ENCODE results near the gene ITSN2. TPM values are rescaled to one million over a fixed set of nuclear protein-coding genes. Genes with fewer than 3 reads are reported as not detected.

Gene ITSN2
- total and polyA plus RNA-seq, 2 donors (not counting 1 experiment from before 2014, with no cell fraction given) = 23.1 to 43.4 TPM

DNA sequence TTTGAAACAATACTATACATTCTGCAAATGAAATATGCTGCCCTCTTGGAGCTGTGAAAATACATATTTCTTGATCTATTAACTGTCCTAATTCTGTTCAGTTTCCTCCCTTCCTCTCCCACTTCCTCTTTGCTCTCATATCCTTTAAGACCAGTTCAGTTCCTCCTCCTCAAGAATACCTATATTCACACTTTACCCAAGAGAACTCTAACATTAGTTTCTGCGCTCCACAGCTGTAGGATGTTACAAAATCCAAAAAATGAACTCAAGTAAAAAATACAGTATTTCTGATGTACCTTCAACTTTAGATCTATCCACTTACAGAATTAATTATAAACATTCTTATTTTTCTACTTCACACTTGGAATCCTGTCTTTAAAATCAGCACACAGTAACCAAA, 5.4 kb downstream of the ITSN2 start:
- no peak for TF ChIP-seq EZH2 (IDR thresholded peaks at IDR 0.05; ENCODE audit: low read length, missing control alignments)
- TF ChIP-seq CTCF (conservative IDR thresholded peaks at IDR 0.05 in 1 of 2, IDR thresholded peaks at IDR 0.05 in 1 of 2; ENCODE audit: low read depth in 1 of 2, low read length in 2 of 2) = no peak
- Histone ChIP-seq H3K4me1 (ENCODE audit: control insufficient read depth, extremely low read depth, insufficient read depth, low read length) (peaks cover 2% of the 10 kb centered on the region), H3K36me3 (ENCODE audit: control insufficient read depth, insufficient read depth, low read length) (no peaks in the 10 kb centered on the region), H3K4me2 (ENCODE audit: extremely low read depth, insufficient read depth, low read length) (no peak overlapping the region), H2AFZ (ENCODE audit: low read length) (no peak overlapping the region), H3K9ac (ENCODE audit: insufficient read depth, low read length) (no peak overlapping the region), H3K9me3 (ENCODE audit: control insufficient read depth, insufficient read depth, low read depth, low read length) (no peaks in the 10 kb centered on the region), H3K27me3 (ENCODE audit: control insufficient read depth, insufficient read depth, low read length) (no peaks in the 10 kb centered on the region), H3K79me2 (ENCODE audit: control insufficient read depth, insufficient read depth, low read length) (peaks cover 42% of the 10 kb centered on the region), H3K27ac (ENCODE audit: insufficient read depth, low read length) (no peak overlapping the region), H4K20me1 (ENCODE audit: control insufficient read depth, extremely low read depth, insufficient read depth, low read length) (peaks cover 2% of the 10 kb centered on the region), H3K4me3 (replicated peaks in 1 of 4; ENCODE audit: control extremely low read depth in 1 of 4, insufficient read depth in 1 of 4, low read depth in 3 of 4, low read length in 4 of 4) (no peak overlapping the region)
- DNase-seq (ENCODE audit: low read depth in 2 of 2) = no peak

- no peak overlapping the region for H3K4me2 ChIP-seq (ENCODE audit: extremely low read depth, insufficient read depth, low read length)
- DNase-seq (ENCODE audit: low read depth in 2 of 2) = no peak
- H3K36me3 ChIP-seq (ENCODE audit: control insufficient read depth, insufficient read depth, low read length) = no peaks in the 10 kb centered on the region
- no peak overlapping the region for H2AFZ ChIP-seq (ENCODE audit: low read length)
- peaks cover 43% of the 10 kb centered on the region for H3K79me2 ChIP-seq (ENCODE audit: control insufficient read depth, insufficient read depth, low read length)
- peaks cover 2% of the 10 kb centered on the region for H3K4me1 ChIP-seq (ENCODE audit: control insufficient read depth, extremely low read depth, insufficient read depth, low read length)
- H3K4me3 ChIP-seq (replicated peaks in 1 of 4; ENCODE audit: control extremely low read depth in 1 of 4, insufficient read depth in 1 of 4, low read depth in 3 of 4, low read length in 4 of 4) = no peak overlapping the region
- H3K9ac ChIP-seq (ENCODE audit: insufficient read depth, low read length) = no peak overlapping the region
- no peaks in the 10 kb centered on the region for H3K9me3 ChIP-seq (ENCODE audit: control insufficient read depth, insufficient read depth, low read depth, low read length)
- TF ChIP-seq EZH2 (IDR thresholded peaks at IDR 0.05; ENCODE audit: low read length, missing control alignments) = no peak
- TF ChIP-seq CTCF (conservative IDR thresholded peaks at IDR 0.05 in 1 of 2, IDR thresholded peaks at IDR 0.05 in 1 of 2; ENCODE audit: low read depth in 1 of 2, low read length in 2 of 2) = no peak
- no peaks in the 10 kb centered on the region for H3K27me3 ChIP-seq (ENCODE audit: control insufficient read depth, insufficient read depth, low read length)
- H3K27ac ChIP-seq (ENCODE audit: insufficient read depth, low read length) = no peak overlapping the region
- peaks cover 2% of the 10 kb centered on the region for H4K20me1 ChIP-seq (ENCODE audit: control insufficient read depth, extremely low read depth, insufficient read depth, low read length)
Measured at GRCh38 chr2:24354395-24354794, 5.9 kb downstream of the ITSN2 start.

DNA sequence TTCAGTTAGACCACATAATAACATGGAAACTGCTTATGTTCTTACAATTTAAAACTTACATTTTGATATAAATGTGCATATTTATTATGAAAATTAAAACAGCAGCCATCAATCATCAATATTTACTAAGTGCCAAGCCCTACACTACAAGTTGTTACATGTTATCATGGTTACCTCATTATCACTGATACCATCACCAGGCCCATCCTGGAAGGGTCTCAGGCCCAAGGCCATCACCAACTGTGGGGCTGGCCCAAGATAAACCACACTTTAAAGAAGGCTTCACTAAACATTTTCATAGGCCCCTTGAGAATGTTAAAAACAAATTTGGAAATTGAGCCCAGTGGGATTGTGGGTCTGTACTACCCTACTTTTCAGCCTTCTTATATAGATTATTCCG, 6.4 kb downstream of the ITSN2 start:
- no peak overlapping the region for H2AFZ ChIP-seq (ENCODE audit: low read length)
- no peaks in the 10 kb centered on the region for H3K36me3 ChIP-seq (ENCODE audit: control insufficient read depth, insufficient read depth, low read length)
- no peaks in the 10 kb centered on the region for H3K27me3 ChIP-seq (ENCODE audit: control insufficient read depth, insufficient read depth, low read length)
- TF ChIP-seq EZH2 (IDR thresholded peaks at IDR 0.05; ENCODE audit: low read length, missing control alignments) (no peak), CTCF (conservative IDR thresholded peaks at IDR 0.05 in 1 of 2, IDR thresholded peaks at IDR 0.05 in 1 of 2; ENCODE audit: low read depth in 1 of 2, low read length in 2 of 2) (no peak)
- H3K9me3 ChIP-seq (ENCODE audit: control insufficient read depth, insufficient read depth, low read depth, low read length) = no peaks in the 10 kb centered on the region
- no peak for DNase-seq (ENCODE audit: low read depth in 2 of 2)
- H4K20me1 ChIP-seq (ENCODE audit: control insufficient read depth, extremely low read depth, insufficient read depth, low read length) = peaks cover 2% of the 10 kb centered on the region
- no peak overlapping the region for H3K9ac ChIP-seq (ENCODE audit: insufficient read depth, low read length)
- H3K79me2 ChIP-seq (ENCODE audit: control insufficient read depth, insufficient read depth, low read length) = peaks cover 39% of the 10 kb centered on the region
- H3K4me3 ChIP-seq (replicated peaks in 1 of 4; ENCODE audit: control extremely low read depth in 1 of 4, insufficient read depth in 1 of 4, low read depth in 3 of 4, low read length in 4 of 4) = no peak overlapping the region
- no peak overlapping the region for H3K4me2 ChIP-seq (ENCODE audit: extremely low read depth, insufficient read depth, low read length)
- H3K4me1 ChIP-seq (ENCODE audit: control insufficient read depth, extremely low read depth, insufficient read depth, low read length) = peaks cover under 1% of the 10 kb centered on the region
- H3K27ac ChIP-seq (ENCODE audit: insufficient read depth, low read length) = no peak overlapping the region
